H1 (cell line): Measurements from ENCODE around the gene RGS3. TPM values are rescaled to one million over a fixed set of nuclear protein-coding genes. Genes with fewer than 3 reads are reported as not detected.

ENCODE experiments used
- SIN3A ChIP-seq, 2 experiments: IDR thresholded peaks in 1 of 2; conservative IDR thresholded peaks in 1 of 2; 2 replicates each; pipeline ENCODE4 v1.6.1; 2011 to 2012; ENCODE audit warnings: low read length in 2 of 2, improper control_type of control experiment in 1 of 2, low read depth in 1 of 2, mild to moderate bottlenecking in 1 of 2
- polyA plus RNA-seq, 7 experiments: library from polyadenylated mRNA; depleted of rRNA in 3 of 7; stranded (reverse) in 5 of 7; unstranded in 2 of 7; fragments of >200 nt in 5 of 7; fragments of 200-250 nt in 2 of 7; gene quantifications; 1 replicate in 5 of 7; 2 replicates in 1 of 7; 4 replicates in 1 of 7; pipeline versions ENCODE4 v1.2.1 to v1.2.3, GENCODE V29; 2011 to 2013; ENCODE audit warnings: missing spikeins in 2 of 7, mixed read lengths in 2 of 7
- total RNA-seq: library from RNA; stranded (reverse); fragmentation: NEBNext Ultra II Directional; extraction: Animal tissue kit (Norgen Biotek cat#: 25700); gene quantifications from 2 replicates; pipeline ENCODE4 v1.2.1, GENCODE V29; 2021

The RGS3 gene
- total and polyA plus RNA-seq, 2 of the 8 experiments (the other 6 are each of a cell fraction or from before 2014, with no cell fraction given), result 12.6 to 18.2 TPM

- TF ChIP-seq SIN3A (conservative IDR thresholded peaks at IDR 0.05 in 1 of 2, IDR thresholded peaks at IDR 0.05 in 1 of 2; ENCODE audit: low read depth in 1 of 2, low read length in 2 of 2), result no peak
These were observed 79.9 kb downstream of the RGS3 start (continued) for GRCh38 chr9:113543296-113543981.
